Measurements from ENCODE around the gene NHEJ1.

Gene NHEJ1

DNA sequence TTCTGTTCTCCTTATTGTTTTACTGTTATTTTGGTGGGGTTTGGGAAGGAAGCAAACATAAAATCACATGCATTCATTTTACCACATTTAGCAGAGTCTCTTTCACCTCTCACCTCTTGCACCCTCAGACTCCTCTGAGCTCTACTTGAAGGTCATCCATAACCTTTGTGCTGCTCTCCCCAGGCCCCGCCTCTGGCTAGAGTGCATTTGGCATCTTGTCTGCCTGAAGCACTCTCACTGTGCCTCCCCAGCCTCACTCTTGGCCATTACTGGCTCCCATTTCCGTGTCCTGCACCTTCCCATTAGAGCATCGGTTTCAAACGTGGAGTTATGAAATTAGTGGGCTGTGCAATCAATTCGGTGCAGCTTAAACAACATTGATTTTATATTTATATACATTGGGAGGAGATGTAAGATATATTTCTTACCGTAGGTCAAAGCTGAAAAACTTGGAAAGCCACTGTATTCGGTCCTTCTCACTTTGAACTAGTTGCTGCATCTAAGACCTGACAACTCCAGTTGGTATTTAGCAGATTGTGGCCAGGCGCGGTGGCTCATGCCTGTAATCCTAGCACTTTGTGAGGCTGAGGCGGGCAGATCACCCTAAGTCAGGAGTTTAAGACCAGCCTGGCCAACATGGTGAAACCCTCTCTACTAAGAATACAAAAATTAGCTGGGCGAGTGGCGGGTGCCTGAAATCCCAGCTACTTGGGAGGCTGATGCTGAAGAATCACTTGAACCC, 39.0 kb upstream of the NHEJ1 start:
- DNase-seq: no peak
- TF ChIP-seq EZH2phosphoT487 (IDR thresholded peaks at IDR 0.05; ENCODE audit: low read length) (no peak), EZH2 (optimal IDR thresholded peaks at IDR 0.05; ENCODE audit: low read depth, low read length) (no peak)
- TF ChIP-seq, protein P1, sequence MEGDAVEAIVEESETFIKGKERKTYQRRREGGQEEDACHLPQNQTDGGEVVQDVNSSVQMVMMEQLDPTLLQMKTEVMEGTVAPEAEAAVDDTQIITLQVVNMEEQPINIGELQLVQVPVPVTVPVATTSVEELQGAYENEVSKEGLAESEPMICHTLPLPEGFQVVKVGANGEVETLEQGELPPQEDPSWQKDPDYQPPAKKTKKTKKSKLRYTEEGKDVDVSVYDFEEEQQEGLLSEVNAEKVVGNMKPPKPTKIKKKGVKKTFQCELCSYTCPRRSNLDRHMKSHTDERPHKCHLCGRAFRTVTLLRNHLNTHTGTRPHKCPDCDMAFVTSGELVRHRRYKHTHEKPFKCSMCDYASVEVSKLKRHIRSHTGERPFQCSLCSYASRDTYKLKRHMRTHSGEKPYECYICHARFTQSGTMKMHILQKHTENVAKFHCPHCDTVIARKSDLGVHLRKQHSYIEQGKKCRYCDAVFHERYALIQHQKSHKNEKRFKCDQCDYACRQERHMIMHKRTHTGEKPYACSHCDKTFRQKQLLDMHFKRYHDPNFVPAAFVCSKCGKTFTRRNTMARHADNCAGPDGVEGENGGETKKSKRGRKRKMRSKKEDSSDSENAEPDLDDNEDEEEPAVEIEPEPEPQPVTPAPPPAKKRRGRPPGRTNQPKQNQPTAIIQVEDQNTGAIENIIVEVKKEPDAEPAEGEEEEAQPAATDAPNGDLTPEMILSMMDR (IDR thresholded peaks at IDR 0.05; ENCODE audit: low read length): no peak
- H3K4me3 ChIP-seq (ENCODE audit: low read length): no peak overlapping the region

DNA sequence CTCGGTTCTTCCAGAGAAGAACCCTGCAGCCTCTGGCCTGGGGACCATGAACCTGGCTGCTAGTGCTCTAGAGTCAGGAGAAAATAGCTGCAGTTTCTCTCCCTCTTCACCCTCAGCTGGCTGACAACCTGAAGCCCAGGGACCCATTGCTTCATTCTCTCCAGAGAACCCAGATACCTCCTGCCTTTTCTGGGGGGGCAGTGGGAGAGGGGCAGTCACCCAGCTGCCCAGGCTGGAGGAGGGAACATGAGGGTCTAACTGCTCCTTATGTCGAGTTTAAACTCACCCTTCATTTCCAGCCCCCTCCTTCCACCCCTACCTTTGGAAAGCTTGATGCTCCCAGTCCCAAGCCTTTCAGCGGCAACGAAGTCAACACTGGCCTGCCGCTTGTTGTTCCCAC, 38.4 kb upstream of the NHEJ1 start:
- Histone ChIP-seq H3K79me2 (ENCODE audit: low read length) (no peaks in the 10 kb centered on the region), H3K4me3 (ENCODE audit: low read length) (no peak overlapping the region), H3K9ac (ENCODE audit: low read length) (no peak overlapping the region), H3K27ac (ENCODE audit: low read length) (no peak overlapping the region), H3K36me3 (replicated peaks; ENCODE audit: insufficient read depth, low read length) (no peaks in the 10 kb centered on the region), H3K9me3 (replicated peaks; ENCODE audit: insufficient read depth, low read length) (no peaks in the 10 kb centered on the region), H3K27me3 (replicated peaks; ENCODE audit: insufficient read depth, low read length) (no peaks in the 10 kb centered on the region), H3K4me2 (ENCODE audit: low read depth, low read length) (no peak overlapping the region), H3K9me2 (replicated peaks; ENCODE audit: insufficient read depth, low read length) (no peaks in the 10 kb centered on the region), H3K4me1 (ENCODE audit: low read length) (no peaks in the 10 kb centered on the region), H2AFZ (ENCODE audit: low read length) (no peak overlapping the region), H3F3A (ENCODE audit: insufficient read depth, low read length) (no peaks in the 10 kb centered on the region), H4K20me1 (ENCODE audit: insufficient read depth, low read length) (no peaks in the 10 kb centered on the region)
- DNase-seq: no peak
- TF ChIP-seq EZH2phosphoT487 (IDR thresholded peaks at IDR 0.05; ENCODE audit: low read length) (no peak), EZH2 (optimal IDR thresholded peaks at IDR 0.05; ENCODE audit: low read depth, low read length) (no peak)
- TF ChIP-seq, protein P1 (IDR thresholded peaks at IDR 0.05; ENCODE audit: low read length): no peak

More for the DNA sequence above, 39.0 kb upstream of the NHEJ1 start:
- Histone ChIP-seq H3K27me3 (replicated peaks; ENCODE audit: insufficient read depth, low read length) (no peaks in the 10 kb centered on the region), H3K4me2 (ENCODE audit: low read depth, low read length) (no peak overlapping the region), H3K4me1 (ENCODE audit: low read length) (no peaks in the 10 kb centered on the region), H2AFZ (ENCODE audit: low read length) (no peak overlapping the region), H3K79me2 (ENCODE audit: low read length) (no peaks in the 10 kb centered on the region), H3F3A (ENCODE audit: insufficient read depth, low read length) (no peaks in the 10 kb centered on the region), H3K9ac (ENCODE audit: low read length) (no peak overlapping the region), H3K9me3 (replicated peaks; ENCODE audit: insufficient read depth, low read length) (no peaks in the 10 kb centered on the region), H4K20me1 (ENCODE audit: insufficient read depth, low read length) (no peaks in the 10 kb centered on the region), H3K27ac (ENCODE audit: low read length) (no peak overlapping the region), H3K9me2 (replicated peaks; ENCODE audit: insufficient read depth, low read length) (no peaks in the 10 kb centered on the region), H3K36me3 (replicated peaks; ENCODE audit: insufficient read depth, low read length) (no peaks in the 10 kb centered on the region)

DNA sequence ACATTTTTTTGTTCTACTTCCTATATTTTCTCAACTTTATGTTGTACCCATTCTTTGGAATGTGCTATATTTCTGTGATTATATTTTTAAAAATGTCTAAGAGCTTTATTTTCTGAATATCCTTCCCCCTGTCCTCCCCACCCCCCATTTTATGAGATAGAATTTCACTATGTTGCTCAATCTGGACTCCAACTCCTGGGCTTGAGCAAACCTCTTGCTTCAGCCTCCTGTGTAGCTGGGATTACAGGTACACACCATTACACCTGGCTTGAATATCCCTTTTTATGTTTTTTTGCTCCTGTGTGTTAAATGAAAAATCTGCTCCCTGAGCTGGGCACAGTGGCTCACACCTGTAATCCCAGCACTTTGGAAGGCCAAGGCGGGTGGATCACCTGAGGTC, 36.8 kb upstream of the NHEJ1 start:
- TF ChIP-seq EZH2phosphoT487 (IDR thresholded peaks at IDR 0.05; ENCODE audit: low read length) (no peak), EZH2 (optimal IDR thresholded peaks at IDR 0.05; ENCODE audit: low read depth, low read length) (no peak)
- TF ChIP-seq, protein P1 (IDR thresholded peaks at IDR 0.05; ENCODE audit: low read length): no peak
- H3K9me2 ChIP-seq (replicated peaks; ENCODE audit: insufficient read depth, low read length): no peaks in the 10 kb centered on the region
- no peaks in the 10 kb centered on the region for H4K20me1 ChIP-seq (ENCODE audit: insufficient read depth, low read length)
- H3F3A ChIP-seq (ENCODE audit: insufficient read depth, low read length): no peaks in the 10 kb centered on the region
- no peak overlapping the region for H3K4me2 ChIP-seq (ENCODE audit: low read depth, low read length)
- no peaks in the 10 kb centered on the region for H3K9me3 ChIP-seq (replicated peaks; ENCODE audit: insufficient read depth, low read length)
- H3K36me3 ChIP-seq (replicated peaks; ENCODE audit: insufficient read depth, low read length): no peaks in the 10 kb centered on the region
- no peak overlapping the region for H3K9ac ChIP-seq (ENCODE audit: low read length)
- no peaks in the 10 kb centered on the region for H3K27me3 ChIP-seq (replicated peaks; ENCODE audit: insufficient read depth, low read length)
- H2AFZ ChIP-seq (ENCODE audit: low read length): no peak overlapping the region
- no peaks in the 10 kb centered on the region for H3K4me1 ChIP-seq (ENCODE audit: low read length)
- DNase-seq: no peak
- no peaks in the 10 kb centered on the region for H3K79me2 ChIP-seq (ENCODE audit: low read length)
- H3K4me3 ChIP-seq (ENCODE audit: low read length): no peak overlapping the region
- no peak overlapping the region for H3K27ac ChIP-seq (ENCODE audit: low read length)
